Gastroesophageal sphincter (tissue), 4 donors: ENCODE measurements around the gene ARHGAP22. TPM values are rescaled to one million over a fixed set of nuclear protein-coding genes. Genes with fewer than 3 reads are reported as not detected.

Experiments used
- ATAC-seq: fragments of 150-250 bp; one replicate; pipeline ENCODE4 v1.9.1; 2016; ENCODE audit warnings: mild to moderate bottlenecking, moderate library complexity
- H3K27ac ChIP-seq, 4 donors: fragments of 200-600 bp; sonication (generic) in 3 of 4; 1 replicate in 3 of 4; 2 replicates in 1 of 4; pipeline ENCODE4 v1.5.1; 2016 to 2019
- H3K27me3 ChIP-seq: fragments of 200-600 bp; sonication (generic); one replicate; pipeline ENCODE4 v1.5.1; 2019
- H3K36me3 ChIP-seq, 2 donors: fragments of 200-600 bp; sonication (generic); one replicate each; pipeline ENCODE4 v1.5.1; 2019; ENCODE audit warnings: control low read depth in 1 of 2
- H3K4me1 ChIP-seq, 3 donors: fragments of 200-600 bp; sonication (generic); 1 replicate in 2 of 3; 2 replicates in 1 of 3; pipeline ENCODE4 v1.5.1; 2016 to 2019; ENCODE audit warnings: control low read depth in 2 of 3
- H3K4me3 ChIP-seq, 2 donors: fragments of 200-600 bp; sonication (generic); one replicate each; pipeline ENCODE4 v1.5.1; 2019; ENCODE audit warnings: mild to moderate bottlenecking in 1 of 2, moderate library complexity in 1 of 2
- H3K9me3 ChIP-seq, 3 donors: fragments of 200-600 bp; sonication (generic); one replicate each; pipeline ENCODE4 v1.5.1; 2017 to 2019; ENCODE audit warnings: control low read depth in 2 of 3
- CTCF ChIP-seq, 4 experiments: fragments of 200-600 bp in 2 of 4; fragments of 450-650 bp in 2 of 4; sonication (generic) in 1 of 4; IDR thresholded peaks; one replicate each; pipeline ENCODE4 v1.5.1; 2017 to 2019; ENCODE audit warnings: antibody characterized with exemption in 4 of 4, mild to moderate bottlenecking in 2 of 4, moderate library complexity in 2 of 4
- EP300 ChIP-seq: sonication (generic); formaldehyde crosslinking; IDR thresholded peaks from one replicate; pipeline ENCODE4 v1.6.1; 2017; ENCODE audit warnings: antibody characterized with exemption, mild to moderate bottlenecking
- POLR2A ChIP-seq, 2 donors: fragments of 450-650 bp; IDR thresholded peaks; one replicate each; pipeline ENCODE4 v1.6.1; 2017; ENCODE audit warnings: antibody characterized with exemption in 2 of 2, mild to moderate bottlenecking in 2 of 2, moderate library complexity in 1 of 2
- POLR2AphosphoS5 ChIP-seq: sonication (generic); formaldehyde crosslinking; IDR thresholded peaks from one replicate; pipeline ENCODE4 v1.6.1; 2017; ENCODE audit warnings: antibody characterized with exemption
- WGBS, 2 donors: methylation state at CpG; one replicate each; pipeline ENCODE4 v1.1.5; 2018; ENCODE audit warnings: low coverage in 1 of 2; 5-methylcytosine and 5-hydroxymethylcytosine counted together
- total RNA-seq, 4 donors: library from RNA; depleted of rRNA; stranded (reverse); fragments of >200 nt; gene quantifications; one replicate each; pipeline ENCODE4 v1.1.0, GENCODE V29; 2016

ARHGAP22 gene
- total RNA-seq, 4 donors from 2014 or later, result 4.2 to 5.8 (median 5.1) TPM

DNA sequence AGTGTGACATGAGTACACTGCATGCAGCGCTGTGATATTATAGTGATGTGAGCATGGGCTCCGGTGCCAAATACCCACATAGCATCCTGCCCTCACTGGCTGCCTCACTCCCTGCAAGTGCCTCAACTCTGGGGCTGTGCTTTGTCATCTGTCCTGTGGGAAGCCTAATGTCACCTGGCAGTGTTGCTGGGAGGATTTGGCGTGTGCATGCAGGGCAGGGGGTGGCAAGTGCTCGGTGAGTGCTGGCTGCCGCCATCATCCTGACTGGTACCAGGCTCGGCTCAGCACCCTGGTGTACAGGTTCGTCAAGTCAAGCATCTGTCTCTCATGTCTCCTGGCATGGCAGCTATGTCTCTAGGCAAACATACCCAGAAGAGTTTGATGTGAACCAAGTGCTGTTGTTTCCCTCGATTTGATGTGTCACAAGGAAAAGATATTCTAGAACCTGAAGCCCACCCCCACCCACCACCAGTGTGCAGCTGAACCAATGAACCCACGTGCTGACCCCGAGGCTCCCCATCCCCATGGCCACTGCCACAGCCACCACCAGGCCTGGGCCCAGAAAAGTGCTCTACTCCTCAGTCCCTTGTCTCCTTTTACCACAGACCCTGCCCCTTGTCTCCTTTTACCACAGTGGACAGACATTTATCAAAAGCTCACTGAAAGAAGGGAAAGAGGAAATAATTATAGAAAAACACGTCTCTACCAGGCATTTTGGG, 162.6 kb downstream of the ARHGAP22 start:
- Histone ChIP-seq H3K4me3 (no peak overlapping the region), H3K4me1 (no peaks in the 10 kb centered on the region), H3K27ac (no peak overlapping the region), H3K27me3 (no peaks in the 10 kb centered on the region), H3K36me3 (peaks cover 0 to 14% of the 10 kb centered on the region in 2 donors), H3K9me3 (no peaks in the 10 kb centered on the region)
- ATAC-seq, result no peak
- 36 to 60% methylated on average over 2 to 4 of the region's 11 CpGs for WGBS, 2 donors
- TF ChIP-seq CTCF (IDR thresholded peaks at IDR 0.05), result no peak
- TF ChIP-seq POLR2A (IDR thresholded peaks at IDR 0.05), result no peak
- TF ChIP-seq POLR2AphosphoS5, result no peak
- TF ChIP-seq EP300, result no peak

DNA sequence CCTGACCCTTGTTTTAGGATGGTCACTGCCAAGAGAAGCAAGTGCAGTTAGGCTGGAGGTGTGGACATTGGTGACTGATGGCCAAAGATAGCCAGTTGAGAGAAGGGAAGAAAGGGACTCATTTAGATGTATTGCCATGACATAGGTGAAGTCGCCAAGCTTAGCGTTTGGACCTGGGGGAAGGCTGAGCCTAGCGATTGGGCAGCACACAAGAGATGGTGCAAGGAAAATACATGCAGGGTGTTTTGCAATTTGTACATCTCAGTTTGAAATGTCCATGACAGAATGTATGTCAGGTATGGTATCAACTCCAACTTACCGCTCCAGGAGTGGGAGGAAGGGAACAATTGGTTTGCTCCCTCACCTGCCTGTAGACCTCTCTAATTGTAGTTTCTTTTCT, 164.1 kb downstream of the ARHGAP22 start:
- no peak for ATAC-seq
- TF ChIP-seq POLR2AphosphoS5, result no peak
- TF ChIP-seq EP300, result no peak
- no peak for TF ChIP-seq POLR2A (IDR thresholded peaks at IDR 0.05)
- no peak for TF ChIP-seq CTCF (IDR thresholded peaks at IDR 0.05)
- Histone ChIP-seq H3K4me3 (no peak overlapping the region), H3K4me1 (no peaks in the 10 kb centered on the region), H3K9me3 (no peaks in the 10 kb centered on the region), H3K27ac (no peak overlapping the region), H3K36me3 (peaks cover 0 to 29% of the 10 kb centered on the region in 2 donors), H3K27me3 (no peaks in the 10 kb centered on the region)
- 92 to 95% methylated on average over 4 of the region's 4 CpGs for WGBS, 2 donors

DNA sequence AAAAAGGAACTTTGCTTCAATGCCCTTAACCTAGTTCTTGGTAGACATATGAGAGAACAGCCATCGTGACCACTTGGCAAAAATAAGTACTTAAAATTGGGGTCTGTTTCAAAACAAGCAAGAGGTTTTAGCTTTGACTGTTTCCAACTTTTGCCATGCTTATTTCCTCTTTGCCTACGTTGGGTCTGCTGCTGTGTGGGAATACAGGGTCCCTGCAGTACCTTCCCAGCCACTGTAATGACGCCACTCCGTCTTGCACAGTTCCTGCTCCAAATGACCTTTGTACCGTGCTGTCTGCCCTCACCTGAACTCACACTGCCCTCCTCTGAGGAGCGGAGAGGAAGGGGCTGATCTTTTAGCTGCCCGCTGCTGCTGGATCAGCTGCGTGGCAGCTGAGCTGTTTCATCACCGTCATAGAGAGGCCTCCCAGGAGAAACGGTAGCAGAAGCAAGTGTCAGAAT, 165.3 kb downstream of the ARHGAP22 start:
- WGBS, 2 donors, result 59 to 84% methylated on average over 9 to 10 of the region's 10 CpGs
- Histone ChIP-seq H3K4me1 (no peaks in the 10 kb centered on the region), H3K9me3 (no peaks in the 10 kb centered on the region), H3K27ac (no peak overlapping the region), H3K36me3 (peaks cover 0 to 39% of the 10 kb centered on the region in 2 donors), H3K4me3 (no peak overlapping the region), H3K27me3 (no peaks in the 10 kb centered on the region)
- ATAC-seq, result no peak
- no peak for TF ChIP-seq EP300
- TF ChIP-seq CTCF (IDR thresholded peaks at IDR 0.05), result no peak
- TF ChIP-seq POLR2AphosphoS5, result no peak
- TF ChIP-seq POLR2A (IDR thresholded peaks at IDR 0.05), result no peak

- ATAC-seq, result no peak
- H3K27ac ChIP-seq, result no peak overlapping the region
- no peak overlapping the region for H3K4me3 ChIP-seq
- H3K9me3 ChIP-seq, result no peaks in the 10 kb centered on the region
- 79 to 92% methylated on average over 2 of the region's 2 CpGs for WGBS, 2 donors
- no peaks in the 10 kb centered on the region for H3K27me3 ChIP-seq
- no peaks in the 10 kb centered on the region for H3K4me1 ChIP-seq
- TF ChIP-seq POLR2AphosphoS5 (no peak), EP300 (no peak), CTCF (IDR thresholded peaks at IDR 0.05) (no peak), POLR2A (IDR thresholded peaks at IDR 0.05) (no peak)
- peaks cover 0 to 44% of the 10 kb centered on the region in 2 donors for H3K36me3 ChIP-seq
Observed at GRCh38 chr10:48439031-48439430, 165.8 kb downstream of the ARHGAP22 start.

- H3K4me1 ChIP-seq, result no peaks in the 10 kb centered on the region
- H3K27ac ChIP-seq, result no peak overlapping the region
- 100% methylated on average over 2 of the region's 3 CpGs for WGBS, 2 donors
- H3K36me3 ChIP-seq, result peaks cover 0 to 56% of the 10 kb centered on the region in 2 donors
- H3K27me3 ChIP-seq, result no peaks in the 10 kb centered on the region
- H3K4me3 ChIP-seq, result no peak overlapping the region
- no peaks in the 10 kb centered on the region for H3K9me3 ChIP-seq
- no peak for TF ChIP-seq CTCF (IDR thresholded peaks at IDR 0.05)
- no peak for TF ChIP-seq POLR2A (IDR thresholded peaks at IDR 0.05)
- no peak for TF ChIP-seq EP300
- no peak for TF ChIP-seq POLR2AphosphoS5
- ATAC-seq, result no peak
Observed at GRCh38 chr10:48437546-48437945, 167.3 kb downstream of the ARHGAP22 start.
